Ishikawa (cell line): Measurements from ENCODE around the gene NLGN4Y.

Experiments
- CREB1 ChIP-seq: IDR thresholded peaks from 2 replicates; pipeline ENCODE4 v1.6.1; 2012; ENCODE audit warnings: low read depth
- EP300 ChIP-seq: IDR thresholded peaks from 2 replicates; pipeline ENCODE4 v1.6.1; 2012; ENCODE audit warnings: borderline replicate concordance
- RAD21 ChIP-seq: IDR thresholded peaks from 2 replicates; pipeline ENCODE4 v1.6.1; 2012; ENCODE audit warnings: low read depth
- TAF1 ChIP-seq: IDR thresholded peaks from 2 replicates; pipeline ENCODE4 v1.6.1; 2012; ENCODE audit warnings: low read depth, mild to moderate bottlenecking
- USF1 ChIP-seq: IDR thresholded peaks from 2 replicates; pipeline ENCODE4 v1.6.1; 2012
- YY1 ChIP-seq: IDR thresholded peaks from 2 replicates; pipeline ENCODE4 v1.6.1; 2012; ENCODE audit warnings: low read depth

GRCh38 chrY:14490226-14490625 is 34.1 kb upstream of the NLGN4Y start:
- TF ChIP-seq EP300 (no peak), TAF1 (no peak), YY1 (no peak), RAD21 (no peak), CREB1 (no peak), USF1 (no peak)
